HG03025 (cell line): ENCODE data around the gene ARMC8.
"Not testable (repeated sequence)": the region's sequence is repeated elsewhere in the genome, so short reads cannot be mapped to it uniquely, and the experiment has no call there.

Experiments
- ATAC-seq: cut with Tn5 transposase; IDR thresholded peaks from one replicate; pipeline ENCODE4 v1.9.1; 2021; ENCODE audit warnings: mild to moderate bottlenecking, moderate library complexity; ENCODE audit not compliant: unreplicated experiment, low FRiP score

ARMC8 gene

DNA sequence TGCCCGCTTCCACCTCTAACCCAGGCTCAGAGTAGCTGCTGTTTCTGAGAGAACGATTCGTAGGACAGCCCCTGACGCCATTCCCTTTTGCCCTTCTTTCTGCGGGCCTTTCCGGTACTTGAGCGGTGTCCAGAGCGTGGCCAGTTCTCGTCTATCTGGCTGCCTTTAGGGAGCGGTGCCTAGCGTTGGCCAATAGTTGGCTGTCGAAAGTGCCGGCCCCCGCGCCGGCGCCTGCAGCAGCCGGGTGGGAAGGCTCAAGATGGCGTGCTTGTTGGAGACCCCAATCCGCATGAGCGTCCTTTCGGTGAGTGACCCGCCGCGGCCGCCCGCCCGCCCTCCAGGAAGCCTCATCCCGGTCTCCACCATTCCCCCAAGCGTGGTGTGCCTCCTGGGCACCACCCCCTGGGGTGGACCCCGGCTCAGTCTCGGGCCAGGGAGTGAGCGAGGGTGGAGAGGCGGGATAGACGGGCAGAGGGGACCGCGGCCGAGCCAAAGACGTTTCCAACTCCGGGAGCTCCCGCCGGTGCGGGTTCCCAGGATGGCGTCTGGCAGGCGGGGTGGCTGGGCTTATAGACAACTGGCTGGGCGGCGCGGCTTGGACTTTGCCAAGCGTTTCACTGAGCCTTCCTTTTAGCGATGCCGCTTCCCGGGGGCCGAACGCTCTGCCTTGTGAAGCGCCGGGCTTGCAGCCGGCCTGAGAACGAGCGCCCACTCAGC, at the start of gene ARMC8:
TSS of gene ARMC8 (plus strand) at position 6 of the 717 bp plus-strand sequence. CDS start at position 260, 254 bp downstream.
- ATAC-seq = peak; percentile 90

- ATAC-seq = no peak
Observed at GRCh38 chr3:138137861-138138260, 49.2 kb upstream of the ARMC8 start.

GRCh38 chr3:138139691-138140090, 47.4 kb upstream of the ARMC8 start:
- ATAC-seq = no peak

GRCh38 chr3:138140940-138141339, 46.2 kb upstream of the ARMC8 start:
- no peak for ATAC-seq

GRCh38 chr3:138142181-138142580, 44.9 kb upstream of the ARMC8 start:
- not testable (repeated sequence) for ATAC-seq

- no peak for ATAC-seq
Observed at GRCh38 chr3:138148503-138148902, 38.6 kb upstream of the ARMC8 start.

GRCh38 chr3:138154534-138154933, 32.6 kb upstream of the ARMC8 start:
- ATAC-seq = no peak

DNA sequence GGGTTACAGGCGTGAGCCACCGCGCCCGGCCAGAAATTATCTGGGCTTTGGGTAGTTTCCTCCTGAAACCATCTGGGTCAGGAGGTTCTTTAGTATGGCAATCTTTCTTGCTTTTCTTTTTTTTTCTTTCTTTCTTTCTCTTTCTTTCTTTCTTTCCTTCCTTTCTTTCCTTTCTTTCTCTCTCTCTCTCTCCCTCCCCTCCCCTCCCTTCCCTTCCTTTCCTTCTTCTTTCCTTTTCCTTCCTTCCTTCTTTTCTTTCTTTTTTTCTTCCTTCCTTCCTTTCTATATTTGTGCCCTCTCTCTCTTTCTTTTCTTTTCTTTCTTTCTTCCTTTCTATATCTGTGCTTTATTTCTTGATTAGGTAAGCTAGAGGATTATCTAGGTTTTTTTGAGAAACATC, 29.4 kb upstream of the ARMC8 start:
- ATAC-seq = no peak

- no peak for ATAC-seq
Observed at GRCh38 chr3:138165061-138165460, 22.0 kb upstream of the ARMC8 start.

GRCh38 chr3:138172625-138173024, 14.5 kb upstream of the ARMC8 start:
- ATAC-seq = no peak

DNA sequence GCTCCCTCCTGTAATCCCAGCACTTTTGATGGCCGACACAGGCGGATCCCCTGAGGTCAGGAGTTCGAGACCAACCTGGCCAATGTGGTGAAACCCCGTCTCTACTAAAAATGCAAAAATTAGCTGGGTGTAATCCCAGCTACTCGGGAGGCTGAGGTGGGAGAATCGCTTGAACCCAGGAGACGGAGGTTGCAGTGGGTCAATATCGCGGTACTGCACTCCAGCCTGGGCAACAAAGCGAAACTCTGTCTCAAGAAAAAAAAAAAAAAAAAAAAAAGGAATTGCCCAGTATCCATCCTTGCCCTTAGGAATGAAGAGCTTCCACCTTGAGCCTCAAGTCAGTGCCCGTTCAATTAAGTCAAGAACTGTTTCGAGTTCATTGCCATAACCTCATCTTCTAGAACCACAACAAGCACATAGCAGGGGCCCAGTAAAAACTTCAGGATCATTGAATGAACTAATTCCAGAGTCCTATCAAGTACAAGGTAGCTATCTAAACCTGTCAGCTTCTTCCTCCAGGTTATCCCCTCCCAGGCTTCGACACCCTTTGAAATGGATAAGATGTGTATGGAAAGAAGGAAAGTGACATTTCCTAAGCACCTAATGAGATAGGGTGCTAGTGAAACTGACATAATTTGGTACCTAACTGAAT, 13.2 kb upstream of the ARMC8 start:
- ATAC-seq = no peak

GRCh38 chr3:138174421-138175131, 12.5 kb upstream of the ARMC8 start, which contains the start of gene DBR1:
TSS of gene DBR1 (minus strand) at chr3:138174921. CDS start at chr3:138174795, 126 bp downstream.
- ATAC-seq = peak; percentile 91

GRCh38 chr3:138180375-138181029, 6.6 kb upstream of the ARMC8 start:
- ATAC-seq = no peak

DNA sequence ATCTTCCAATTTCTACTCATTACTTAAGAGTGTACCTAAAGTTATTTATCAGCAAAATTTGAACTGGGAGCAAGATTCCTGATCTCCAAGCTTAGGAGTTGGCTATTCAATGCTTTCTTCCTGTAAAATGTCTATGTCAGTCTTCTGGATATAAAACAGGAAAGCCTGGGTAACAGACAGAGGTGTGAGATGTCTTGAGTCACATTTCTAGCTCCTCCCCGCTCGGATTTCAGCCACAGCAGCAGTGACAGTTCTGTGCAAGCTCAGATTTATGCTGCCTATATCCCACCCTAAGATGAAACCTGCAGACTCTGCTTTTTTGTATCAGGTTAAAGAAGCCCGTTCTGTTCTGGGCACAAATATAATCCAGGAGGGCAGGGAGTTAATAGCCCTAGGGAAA, 2.1 kb upstream of the ARMC8 start:
- no peak for ATAC-seq

- no peak for ATAC-seq
Observed at GRCh38 chr3:138186221-138186620, 880 bp upstream of the ARMC8 start.

DNA sequence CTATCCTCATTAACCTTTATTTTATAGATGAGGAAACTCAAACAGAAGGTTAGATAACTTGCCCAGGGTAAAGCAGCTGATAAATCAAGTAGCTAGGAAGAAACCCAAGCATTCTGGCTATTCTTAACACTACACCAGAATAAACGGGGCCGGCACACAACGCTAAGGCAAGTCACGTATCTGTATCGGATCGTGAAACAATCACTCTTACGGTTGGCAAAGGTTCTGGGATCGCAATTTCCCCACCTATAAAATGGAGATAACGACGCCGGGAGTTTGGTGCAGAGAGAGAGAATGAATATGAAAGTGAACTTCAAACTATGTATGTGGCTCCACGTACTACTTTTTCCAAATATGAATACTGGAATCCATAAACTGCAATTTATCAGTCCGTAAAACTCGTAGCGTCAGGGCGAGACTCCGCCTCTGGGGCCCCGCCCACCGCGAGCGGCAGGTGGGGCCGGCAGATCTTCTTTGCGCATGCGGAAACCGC, 252 bp upstream of the ARMC8 start:
- ATAC-seq = peak; percentile 34

DNA sequence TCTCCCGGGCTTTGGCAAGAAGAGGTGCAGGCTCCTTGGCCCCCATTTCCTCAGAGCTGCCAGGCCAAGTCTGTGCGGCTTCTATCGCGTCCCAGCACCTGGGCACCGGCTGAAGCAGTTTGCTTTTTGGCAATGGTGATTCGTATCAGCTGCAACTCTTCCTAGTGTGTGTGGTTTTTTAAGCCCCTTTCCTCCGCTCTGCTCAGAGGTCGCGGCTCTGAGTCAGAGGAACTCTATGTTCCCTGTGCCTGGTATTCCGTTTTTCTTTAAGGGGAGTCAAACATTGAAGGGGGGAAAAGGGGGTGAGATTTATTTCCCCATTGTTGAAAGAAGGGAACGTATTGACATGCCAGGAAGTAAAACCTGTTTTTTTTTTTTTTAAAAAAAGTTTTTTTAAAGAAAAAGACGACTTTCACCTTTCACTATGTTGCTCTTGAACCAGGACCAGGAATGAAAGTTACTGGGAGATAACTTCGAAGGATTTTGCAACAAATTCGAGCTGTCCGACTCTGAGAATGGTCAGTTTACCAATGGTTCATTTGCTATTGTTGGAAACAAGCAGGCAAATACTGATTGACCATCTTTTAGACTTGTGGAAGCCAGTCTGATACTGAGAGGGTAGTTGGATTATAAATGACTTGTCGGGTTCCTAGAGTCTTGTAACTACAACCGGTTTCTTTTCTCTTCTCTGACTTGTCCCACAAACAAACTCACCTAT, 1.1 kb downstream of the ARMC8 start:
- ATAC-seq = peak; percentile 8

DNA sequence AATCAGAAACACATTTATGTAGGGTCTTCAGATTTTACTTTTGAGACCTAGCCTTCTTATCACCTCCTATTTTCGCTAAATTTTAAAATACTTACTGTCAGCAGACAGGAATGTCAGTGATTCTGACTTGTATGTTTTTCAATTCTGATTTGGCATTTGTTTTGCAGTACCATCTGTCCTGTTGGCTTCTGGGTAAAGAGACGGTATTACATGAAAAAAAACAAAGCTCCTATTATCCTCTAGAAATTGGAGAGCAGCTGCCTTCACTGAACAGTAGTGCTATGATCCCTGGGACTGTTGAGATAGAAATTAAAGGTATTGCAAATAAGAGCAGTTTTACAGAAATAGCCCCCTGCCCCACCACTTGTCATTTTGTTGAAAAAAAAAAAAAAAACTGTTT, 8.4 kb downstream of the ARMC8 start:
- no peak for ATAC-seq

GRCh38 chr3:138196023-138196422, 8.9 kb downstream of the ARMC8 start:
- no peak for ATAC-seq

DNA sequence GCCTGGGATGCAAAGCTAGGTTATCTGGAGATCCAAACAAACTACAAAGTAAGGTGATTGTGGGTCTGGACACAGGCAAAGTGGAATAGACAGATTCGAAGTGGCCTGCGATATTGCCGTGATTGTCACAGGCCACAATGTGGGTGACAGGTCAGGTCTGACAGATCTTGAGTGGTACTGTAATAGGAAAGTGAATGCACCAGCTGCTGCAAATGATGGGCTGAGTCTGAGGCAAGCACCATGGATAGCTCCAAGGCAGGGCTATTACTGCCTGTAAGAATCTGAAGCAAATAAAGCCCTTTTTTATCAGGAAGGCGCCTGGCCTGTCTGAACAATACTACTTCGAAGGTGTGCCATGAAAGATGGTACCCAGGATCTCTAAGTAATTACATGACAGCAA, 10.0 kb downstream of the ARMC8 start:
- no peak for ATAC-seq
